ENCODE measurements around the gene MICAL3.

DNA sequence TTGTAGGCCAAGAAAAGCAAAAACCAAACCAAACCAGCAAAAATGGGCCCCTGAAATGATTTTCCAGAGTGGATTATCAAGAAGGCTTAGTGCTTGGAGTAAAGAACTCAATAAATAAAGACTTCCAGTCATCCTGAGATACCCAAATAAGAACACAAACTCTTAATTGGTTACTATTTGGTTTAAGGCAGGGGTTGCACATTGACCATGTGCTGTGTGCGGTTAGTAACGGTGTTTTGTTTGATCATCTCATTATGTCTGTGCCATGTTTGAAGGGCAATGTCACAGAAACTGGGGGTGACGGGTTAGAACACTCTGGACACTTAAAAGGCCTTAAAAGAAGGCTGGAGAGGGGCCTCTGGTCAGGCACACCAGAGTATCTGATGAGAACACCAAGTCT, 9.7 kb upstream of the MICAL3 start:
- TF ChIP-seq, protein P1, sequence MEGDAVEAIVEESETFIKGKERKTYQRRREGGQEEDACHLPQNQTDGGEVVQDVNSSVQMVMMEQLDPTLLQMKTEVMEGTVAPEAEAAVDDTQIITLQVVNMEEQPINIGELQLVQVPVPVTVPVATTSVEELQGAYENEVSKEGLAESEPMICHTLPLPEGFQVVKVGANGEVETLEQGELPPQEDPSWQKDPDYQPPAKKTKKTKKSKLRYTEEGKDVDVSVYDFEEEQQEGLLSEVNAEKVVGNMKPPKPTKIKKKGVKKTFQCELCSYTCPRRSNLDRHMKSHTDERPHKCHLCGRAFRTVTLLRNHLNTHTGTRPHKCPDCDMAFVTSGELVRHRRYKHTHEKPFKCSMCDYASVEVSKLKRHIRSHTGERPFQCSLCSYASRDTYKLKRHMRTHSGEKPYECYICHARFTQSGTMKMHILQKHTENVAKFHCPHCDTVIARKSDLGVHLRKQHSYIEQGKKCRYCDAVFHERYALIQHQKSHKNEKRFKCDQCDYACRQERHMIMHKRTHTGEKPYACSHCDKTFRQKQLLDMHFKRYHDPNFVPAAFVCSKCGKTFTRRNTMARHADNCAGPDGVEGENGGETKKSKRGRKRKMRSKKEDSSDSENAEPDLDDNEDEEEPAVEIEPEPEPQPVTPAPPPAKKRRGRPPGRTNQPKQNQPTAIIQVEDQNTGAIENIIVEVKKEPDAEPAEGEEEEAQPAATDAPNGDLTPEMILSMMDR (IDR thresholded peaks at IDR 0.05) = no peak
- no peak for TF ChIP-seq POLR2A (IDR thresholded peaks at IDR 0.05)
